Activated effector memory CD4-positive, alpha-beta T cell treated with anti-CD3 and anti-CD28 coated beads, Interleukin-2, amount 50 U/mL, for 16 hours (primary cell): Measurements from ENCODE around the gene SNTN.

Source experiments
- DNase-seq: peaks from one replicate; pipeline ENCODE4 v3.0.0-alpha.2; 2020

SNTN gene

DNA sequence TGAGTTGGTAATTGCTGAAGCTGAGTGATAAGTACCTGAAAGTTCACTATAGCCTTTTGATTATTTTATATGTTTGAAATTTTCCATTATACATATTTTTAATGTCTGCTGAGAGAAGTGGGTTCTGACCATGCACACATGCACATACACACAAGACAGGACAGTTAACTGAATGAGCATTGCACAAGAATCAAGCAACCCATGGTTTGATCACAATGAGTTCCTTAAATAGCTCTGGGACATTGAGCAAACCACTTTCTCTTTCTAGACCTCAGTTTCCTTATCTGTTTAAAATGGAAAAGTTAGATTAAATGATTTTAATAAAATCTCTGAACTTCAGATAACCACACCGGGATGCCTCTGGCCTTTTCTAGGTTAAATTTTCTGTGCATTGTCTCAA, 26.7 kb downstream of the SNTN start:
- no peak for DNase-seq

GRCh38 chr3:63684081-63684480, 31.6 kb downstream of the SNTN start:
- no peak for DNase-seq

- no peak for DNase-seq
Measured at GRCh38 chr3:63685340-63685739, 32.9 kb downstream of the SNTN start.

DNA sequence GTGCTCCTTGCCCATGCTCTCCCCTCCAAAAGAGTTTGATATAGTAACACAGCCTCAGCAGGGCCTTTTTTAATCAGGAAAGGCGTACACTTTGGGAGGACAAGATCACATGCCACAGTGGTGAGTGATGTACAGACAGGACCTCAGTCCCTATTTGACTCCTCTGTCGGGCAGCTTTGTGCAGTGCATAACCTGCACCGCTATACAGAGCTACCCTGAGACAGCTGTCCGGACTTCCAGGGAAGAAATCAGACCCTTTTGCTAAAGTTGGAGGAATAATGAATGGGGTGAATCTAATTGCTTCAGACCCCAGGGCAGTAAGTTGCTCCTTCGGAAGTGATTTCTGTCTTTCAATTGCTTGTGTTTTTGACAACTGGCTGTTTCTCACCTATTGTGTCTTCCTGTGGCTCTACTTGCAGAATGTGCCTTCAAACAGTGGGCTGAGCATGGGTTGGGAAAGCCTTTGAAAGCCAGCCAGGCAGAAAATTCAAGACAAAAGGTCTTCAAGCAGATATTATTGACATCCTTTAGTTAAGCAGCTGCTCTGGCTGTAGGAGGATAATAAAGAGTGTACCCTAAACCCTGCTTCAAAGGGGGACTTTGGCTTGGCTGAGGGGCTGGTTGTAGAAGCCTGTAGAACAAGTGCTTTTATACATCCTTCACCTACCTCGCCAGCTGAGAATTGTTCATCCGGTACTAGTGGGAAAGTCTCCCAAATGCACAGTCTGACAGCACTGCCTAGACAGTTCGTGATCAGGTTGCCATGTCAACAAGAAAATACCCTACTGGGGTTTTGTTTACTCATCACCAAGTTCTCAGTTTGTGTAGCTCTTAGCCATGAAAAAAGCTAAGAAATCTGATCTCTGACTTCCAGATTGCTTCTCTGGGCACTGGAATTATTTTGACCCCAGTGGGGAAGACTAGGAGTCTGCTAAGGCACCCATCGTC, 35.1 kb downstream of the SNTN start:
- DNase-seq, result no peak

- no peak for DNase-seq
Measured at GRCh38 chr3:63689285-63689684, 36.8 kb downstream of the SNTN start.

GRCh38 chr3:63693351-63693750, 40.9 kb downstream of the SNTN start:
- DNase-seq, result no peak

GRCh38 chr3:63705092-63705645, 52.7 kb downstream of the SNTN start:
- no peak for DNase-seq

GRCh38 chr3:63706321-63707085, 54.0 kb downstream of the SNTN start:
- DNase-seq, result no peak

DNA sequence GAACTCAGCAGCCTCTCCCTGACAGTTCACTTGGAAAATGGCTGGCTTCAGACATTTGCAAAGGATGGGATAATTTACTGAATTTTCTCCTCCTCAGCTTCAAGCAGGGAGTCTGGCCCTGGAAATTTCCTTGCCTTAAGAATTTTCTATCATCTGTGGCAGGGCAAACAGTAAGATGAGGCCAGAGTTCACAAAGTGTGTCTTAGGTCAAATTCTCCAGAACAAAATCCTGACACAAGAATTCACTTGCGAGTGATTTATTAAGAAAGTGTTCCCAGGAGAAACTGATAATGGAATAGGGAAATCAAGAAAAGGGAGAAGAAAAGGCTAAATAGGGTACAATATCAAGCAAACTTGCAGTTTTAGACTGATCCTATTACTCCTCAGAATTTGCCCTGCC, 55.3 kb downstream of the SNTN start:
- no peak for DNase-seq

- DNase-seq, result no peak
Measured at GRCh38 chr3:63709576-63709975, 57.1 kb downstream of the SNTN start.
